HCT116 (cell line): ENCODE results near the gene CELF4. TPM values are rescaled to one million over a fixed set of nuclear protein-coding genes. Genes with fewer than 3 reads are reported as not detected.

Experiments used
- ATAC-seq: fragments of 200-7000 bp; cut with Tn5 transposase; 2 replicates; pipeline ENCODE4 v1.9.1; 2020; ENCODE audit warnings: mild to moderate bottlenecking, moderate library complexity
- BruUV-seq: library from RNA; stranded (reverse); fragments of 400-500 nt; replicated peaks from 2 replicates; lab custom pipeline; 2021; lab: Mats Ljungman, UMichigan
- CTCF ChIA-PET: fragments of 300-600 bp; sonication (Branson Sonifier 250); formaldehyde crosslinking; loops from one replicate; lab custom pipeline; 2021; ENCODE audit warnings: antibody characterized with exemption; lab: Charles Lee
- POLR2A ChIA-PET: fragments of 300-600, 350-600 bp; sonication (Branson Sonifier 250); formaldehyde crosslinking; loops from one replicate; lab custom pipeline; 2021; ENCODE audit warnings: antibody characterized with exemption; lab: Charles Lee
- RAD21 ChIA-PET, 2 experiments: fragments of 300-600 bp; sonication (Branson Sonifier 250); formaldehyde crosslinking; loops; one replicate each; lab custom pipeline; 2023; ENCODE audit warnings: low total read pairs in 2 of 2; ENCODE audit not compliant: uncharacterized antibody in 2 of 2, unreplicated experiment in 2 of 2, low non-redundant PET in 1 of 2; lab: Charles Lee
- DNase-seq: peaks from one replicate; pipeline ENCODE4 v3.0.0-alpha.2; 2010; ENCODE audit warnings: low read depth, low spot score
- H2AFZ ChIP-seq: fragments of 200-600 bp; shearing (Covaris generic), sonication (generic); 2 replicates; pipeline ENCODE4 v1.6.1; 2017; ENCODE audit warnings: low read depth, mixed run types, mixed read lengths, antibody characterized with exemption, low read length; ENCODE audit not compliant: poor library complexity, severe bottlenecking
- H3K27ac ChIP-seq: 2 replicates; pipeline ENCODE4 v1.5.1; 2012; ENCODE audit warnings: low read depth, low read length
- H3K27me3 ChIP-seq: fragments of 200-600 bp; sonication (generic); 2 replicates; pipeline ENCODE4 v1.6.1; 2016; ENCODE audit warnings: mixed run types, low read length, mixed read lengths; ENCODE audit not compliant: insufficient read depth
- H3K36me3 ChIP-seq, 2 experiments: fragments of 200-500 bp in 1 of 2; fragments of 200-600 bp in 1 of 2; sonication (Bioruptor generic) in 1 of 2; sonication (generic) in 1 of 2; 2 replicates each; pipeline versions ENCODE4 v1.5.1 to v1.6.1; 2014 to 2016; ENCODE audit warnings: low read length in 2 of 2, inconsistent platforms in 1 of 2, mixed read lengths in 1 of 2, mixed run types in 1 of 2; ENCODE audit not compliant: insufficient read depth in 2 of 2, control insufficient read depth in 1 of 2
- H3K4me1 ChIP-seq, 2 experiments: fragments of 200-600 bp in 1 of 2; sonication (generic) in 1 of 2; 2 replicates each; pipeline versions ENCODE4 v1.5.1 to v1.6.1; 2012 to 2017; ENCODE audit warnings: low read length in 2 of 2, inconsistent platforms in 1 of 2, mild to moderate bottlenecking in 1 of 2, mixed read lengths in 1 of 2, mixed run types in 1 of 2, moderate library complexity in 1 of 2; ENCODE audit not compliant: insufficient read depth in 2 of 2, control insufficient read depth in 1 of 2
- H3K4me2 ChIP-seq: fragments of 200-600 bp; sonication (generic); 2 replicates; pipeline ENCODE4 v1.6.1; 2017; ENCODE audit warnings: mixed run types, low read length, mixed read lengths
- H3K4me3 ChIP-seq, 2 experiments: fragments of 200-600 bp in 1 of 2; sonication (generic) in 1 of 2; replicated peaks in 1 of 2; 2 replicates each; pipeline ENCODE4 v1.5.1; 2011 to 2016; ENCODE audit warnings: low read length in 2 of 2, control low read depth in 1 of 2, low read depth in 1 of 2, mild to moderate bottlenecking in 1 of 2, mixed read lengths in 1 of 2, mixed run types in 1 of 2
- H3K79me2 ChIP-seq: fragments of 200-600 bp; sonication (generic); 2 replicates; pipeline ENCODE4 v1.6.1; 2017; ENCODE audit warnings: mild to moderate bottlenecking, mixed run types, low read length, moderate library complexity, mixed read lengths; ENCODE audit not compliant: insufficient read depth
- H3K9ac ChIP-seq: fragments of 200-600 bp; sonication (generic); 2 replicates; pipeline ENCODE4 v1.6.1; 2016; ENCODE audit warnings: low read length, mixed read lengths
- H3K9me2 ChIP-seq: fragments of 200-600 bp; sonication (generic), shearing (Covaris generic); 2 replicates; pipeline ENCODE4 v1.6.1; 2017; ENCODE audit warnings: mixed run types, mild to moderate bottlenecking, moderate library complexity; ENCODE audit not compliant: insufficient read depth
- H3K9me3 ChIP-seq, 2 experiments: fragments of 200-500 bp in 1 of 2; fragments of 200-600 bp in 1 of 2; sonication (Bioruptor generic) in 1 of 2; sonication (generic) in 1 of 2; 2 replicates each; pipeline ENCODE4 v1.6.1; 2014 to 2017; ENCODE audit warnings: low read length in 2 of 2, mixed read lengths in 2 of 2, inconsistent platforms in 1 of 2, low read depth in 1 of 2, mild to moderate bottlenecking in 1 of 2, mixed run types in 1 of 2, moderate library complexity in 1 of 2; ENCODE audit not compliant: control insufficient read depth in 1 of 2, insufficient read depth in 1 of 2
- H4K20me1 ChIP-seq: fragments of 200-600 bp; sonication (generic), shearing (Covaris generic); 2 replicates; pipeline ENCODE4 v1.6.1; 2017; ENCODE audit warnings: mixed run types, mild to moderate bottlenecking, moderate library complexity; ENCODE audit not compliant: insufficient read depth
- EZH2phosphoT487 ChIP-seq: fragments of 200-600 bp; IDR thresholded peaks from 2 replicates; pipeline ENCODE4 v1.6.1; 2018; ENCODE audit warnings: antibody characterized with exemption, borderline replicate concordance
- RAD21 ChIP-seq: IDR thresholded peaks from 2 replicates; pipeline ENCODE4 v1.6.1; 2012; ENCODE audit warnings: low read depth, mild to moderate bottlenecking
- SP1 ChIP-seq: IDR thresholded peaks from 2 replicates; pipeline ENCODE4 v1.6.1; 2012; ENCODE audit warnings: low read depth
- ZFX ChIP-seq: fragments of 450-650 bp; IDR thresholded peaks from 2 replicates; pipeline ENCODE4 v1.6.1; 2017
- ZNF274 ChIP-seq: fragments of 200-500 bp; sonication (Bioruptor generic); IDR thresholded peaks from 2 replicates; pipeline ENCODE4 v1.6.1; 2014; ENCODE audit warnings: mild to moderate bottlenecking, low read depth, low read length, inconsistent platforms
- intact Hi-C: fragments of 100-400 bp; cut with micrococcal nuclease; formaldehyde crosslinking; loops from 2 replicates; pipeline ENCODE4 v1.10.0; 2022
- total RNA-seq: library from RNA; stranded (reverse); gene quantifications from one replicate; pipeline ENCODE4 v1.2.1, GENCODE V29; 2021; ENCODE audit not compliant: unreplicated experiment
- TF ChIP-seq, protein P1 (sequence below): IDR thresholded peaks from 2 replicates; pipeline ENCODE4 v1.6.1; 2012; ENCODE audit warnings: low read depth
- TF ChIP-seq, protein P2 (sequence below): IDR thresholded peaks from 2 replicates; pipeline ENCODE4 v1.6.1; 2012
- TF ChIP-seq, protein P3 (sequence below): IDR thresholded peaks from 2 replicates; pipeline ENCODE4 v1.6.1; 2011; ENCODE audit warnings: mild to moderate bottlenecking, low read length, moderate library complexity; ENCODE audit not compliant: insufficient replicate concordance; ENCODE audit errors: extremely low read depth

The CELF4 gene
- total RNA-seq, 1 experiment from 2014 or later: not detected

DNA sequence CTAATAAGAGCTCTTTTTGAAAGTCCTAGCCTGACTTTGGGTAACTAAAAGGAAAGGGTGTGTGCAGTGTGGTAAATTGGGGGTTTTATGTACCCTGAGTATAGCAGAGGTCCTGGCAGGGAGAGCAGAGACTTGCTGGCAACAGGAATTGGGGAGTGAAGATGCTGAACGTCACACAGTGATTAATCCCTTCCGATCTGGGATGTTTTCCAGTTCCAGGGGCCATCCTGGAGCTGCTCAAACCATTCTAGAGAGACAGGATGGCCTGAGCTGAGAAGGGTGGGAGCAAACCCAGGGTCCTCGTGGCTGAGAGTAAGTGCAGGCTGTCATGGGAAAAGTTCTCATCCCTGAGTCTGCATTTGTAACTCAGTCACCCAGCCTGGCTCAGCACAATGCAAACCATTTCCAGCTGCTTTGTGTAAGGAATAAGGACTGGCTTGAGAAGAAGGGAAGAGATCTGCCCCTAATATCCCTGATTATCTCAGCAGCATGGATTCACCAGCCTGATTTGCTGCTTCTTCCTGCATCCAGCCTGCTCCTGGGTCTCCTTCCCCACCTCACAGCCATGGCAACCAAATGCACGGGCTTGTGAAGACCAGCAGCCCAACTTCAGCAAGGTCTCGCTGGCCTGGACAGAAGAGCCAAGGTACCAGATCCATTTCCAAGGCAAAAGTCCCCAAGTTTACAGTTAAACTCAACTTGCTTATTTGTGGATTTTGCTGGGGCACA lies 47.1 kb upstream of the CELF4 start:
- H3K4me3 ChIP-seq: no peak overlapping the region
- H3K9me2 ChIP-seq: no peaks in the 10 kb centered on the region
- ChIA-PET RAD21 (no interaction called here), CTCF (no interaction called here), POLR2A (no interaction called here)
- ATAC-seq (no peak), DNase-seq (no peak)
- no TSS peak for BruUV-seq
- no peak overlapping the region for H3K4me2 ChIP-seq
- no peak overlapping the region for H3K27ac ChIP-seq
- no peaks in the 10 kb centered on the region for H3K36me3 ChIP-seq
- H4K20me1 ChIP-seq: no peaks in the 10 kb centered on the region
- no peak overlapping the region for H2AFZ ChIP-seq
- no peaks in the 10 kb centered on the region for H3K79me2 ChIP-seq
- intact Hi-C loops: no loop called here
- H3K27me3 ChIP-seq: peaks cover 42% of the 10 kb centered on the region
- H3K9me3 ChIP-seq: no peaks in the 10 kb centered on the region
- TF ChIP-seq, protein P1, sequence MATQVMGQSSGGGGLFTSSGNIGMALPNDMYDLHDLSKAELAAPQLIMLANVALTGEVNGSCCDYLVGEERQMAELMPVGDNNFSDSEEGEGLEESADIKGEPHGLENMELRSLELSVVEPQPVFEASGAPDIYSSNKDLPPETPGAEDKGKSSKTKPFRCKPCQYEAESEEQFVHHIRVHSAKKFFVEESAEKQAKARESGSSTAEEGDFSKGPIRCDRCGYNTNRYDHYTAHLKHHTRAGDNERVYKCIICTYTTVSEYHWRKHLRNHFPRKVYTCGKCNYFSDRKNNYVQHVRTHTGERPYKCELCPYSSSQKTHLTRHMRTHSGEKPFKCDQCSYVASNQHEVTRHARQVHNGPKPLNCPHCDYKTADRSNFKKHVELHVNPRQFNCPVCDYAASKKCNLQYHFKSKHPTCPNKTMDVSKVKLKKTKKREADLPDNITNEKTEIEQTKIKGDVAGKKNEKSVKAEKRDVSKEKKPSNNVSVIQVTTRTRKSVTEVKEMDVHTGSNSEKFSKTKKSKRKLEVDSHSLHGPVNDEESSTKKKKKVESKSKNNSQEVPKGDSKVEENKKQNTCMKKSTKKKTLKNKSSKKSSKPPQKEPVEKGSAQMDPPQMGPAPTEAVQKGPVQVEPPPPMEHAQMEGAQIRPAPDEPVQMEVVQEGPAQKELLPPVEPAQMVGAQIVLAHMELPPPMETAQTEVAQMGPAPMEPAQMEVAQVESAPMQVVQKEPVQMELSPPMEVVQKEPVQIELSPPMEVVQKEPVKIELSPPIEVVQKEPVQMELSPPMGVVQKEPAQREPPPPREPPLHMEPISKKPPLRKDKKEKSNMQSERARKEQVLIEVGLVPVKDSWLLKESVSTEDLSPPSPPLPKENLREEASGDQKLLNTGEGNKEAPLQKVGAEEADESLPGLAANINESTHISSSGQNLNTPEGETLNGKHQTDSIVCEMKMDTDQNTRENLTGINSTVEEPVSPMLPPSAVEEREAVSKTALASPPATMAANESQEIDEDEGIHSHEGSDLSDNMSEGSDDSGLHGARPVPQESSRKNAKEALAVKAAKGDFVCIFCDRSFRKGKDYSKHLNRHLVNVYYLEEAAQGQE: no peak
- no peak for TF ChIP-seq ZNF274
- no peak for TF ChIP-seq RAD21
- TF ChIP-seq, protein P2, sequence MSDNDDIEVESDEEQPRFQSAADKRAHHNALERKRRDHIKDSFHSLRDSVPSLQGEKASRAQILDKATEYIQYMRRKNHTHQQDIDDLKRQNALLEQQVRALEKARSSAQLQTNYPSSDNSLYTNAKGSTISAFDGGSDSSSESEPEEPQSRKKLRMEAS: no peak
- no peak for TF ChIP-seq SP1
- TF ChIP-seq ZFX: no peak
- TF ChIP-seq, protein P3, sequence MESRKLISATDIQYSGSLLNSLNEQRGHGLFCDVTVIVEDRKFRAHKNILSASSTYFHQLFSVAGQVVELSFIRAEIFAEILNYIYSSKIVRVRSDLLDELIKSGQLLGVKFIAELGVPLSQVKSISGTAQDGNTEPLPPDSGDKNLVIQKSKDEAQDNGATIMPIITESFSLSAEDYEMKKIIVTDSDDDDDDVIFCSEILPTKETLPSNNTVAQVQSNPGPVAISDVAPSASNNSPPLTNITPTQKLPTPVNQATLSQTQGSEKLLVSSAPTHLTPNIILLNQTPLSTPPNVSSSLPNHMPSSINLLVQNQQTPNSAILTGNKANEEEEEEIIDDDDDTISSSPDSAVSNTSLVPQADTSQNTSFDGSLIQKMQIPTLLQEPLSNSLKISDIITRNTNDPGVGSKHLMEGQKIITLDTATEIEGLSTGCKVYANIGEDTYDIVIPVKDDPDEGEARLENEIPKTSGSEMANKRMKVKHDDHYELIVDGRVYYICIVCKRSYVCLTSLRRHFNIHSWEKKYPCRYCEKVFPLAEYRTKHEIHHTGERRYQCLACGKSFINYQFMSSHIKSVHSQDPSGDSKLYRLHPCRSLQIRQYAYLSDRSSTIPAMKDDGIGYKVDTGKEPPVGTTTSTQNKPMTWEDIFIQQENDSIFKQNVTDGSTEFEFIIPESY: no peak
- TF ChIP-seq EZH2phosphoT487: no peak
- TF ChIP-seq, all 23 proteins: peak for 0
- H3K9ac ChIP-seq: no peak overlapping the region
- no peaks in the 10 kb centered on the region for H3K4me1 ChIP-seq
